ENCODE data around the gene RBFOX2.

- TF ChIP-seq, protein P1, sequence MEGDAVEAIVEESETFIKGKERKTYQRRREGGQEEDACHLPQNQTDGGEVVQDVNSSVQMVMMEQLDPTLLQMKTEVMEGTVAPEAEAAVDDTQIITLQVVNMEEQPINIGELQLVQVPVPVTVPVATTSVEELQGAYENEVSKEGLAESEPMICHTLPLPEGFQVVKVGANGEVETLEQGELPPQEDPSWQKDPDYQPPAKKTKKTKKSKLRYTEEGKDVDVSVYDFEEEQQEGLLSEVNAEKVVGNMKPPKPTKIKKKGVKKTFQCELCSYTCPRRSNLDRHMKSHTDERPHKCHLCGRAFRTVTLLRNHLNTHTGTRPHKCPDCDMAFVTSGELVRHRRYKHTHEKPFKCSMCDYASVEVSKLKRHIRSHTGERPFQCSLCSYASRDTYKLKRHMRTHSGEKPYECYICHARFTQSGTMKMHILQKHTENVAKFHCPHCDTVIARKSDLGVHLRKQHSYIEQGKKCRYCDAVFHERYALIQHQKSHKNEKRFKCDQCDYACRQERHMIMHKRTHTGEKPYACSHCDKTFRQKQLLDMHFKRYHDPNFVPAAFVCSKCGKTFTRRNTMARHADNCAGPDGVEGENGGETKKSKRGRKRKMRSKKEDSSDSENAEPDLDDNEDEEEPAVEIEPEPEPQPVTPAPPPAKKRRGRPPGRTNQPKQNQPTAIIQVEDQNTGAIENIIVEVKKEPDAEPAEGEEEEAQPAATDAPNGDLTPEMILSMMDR (IDR thresholded peaks at IDR 0.05): no peak
- no peak for TF ChIP-seq POLR2A (IDR thresholded peaks at IDR 0.05)
These were observed 6.9 kb downstream of the RBFOX2 start for GRCh38 chr22:36021606-36022153.

Measured in adrenal gland (tissue), 5 donors.